Epithelial cell of proximal tubule (primary cell): ENCODE measurements around the gene TPRG1. TPM values are rescaled to one million over a fixed set of nuclear protein-coding genes. Genes with fewer than 3 reads are reported as not detected.

Experiments used
- DNase-seq: peaks from one replicate; pipeline ENCODE4 v3.0.0-alpha.2; 2011; ENCODE audit warnings: low read depth
- H3K4me3 ChIP-seq: 2 replicates; pipeline ENCODE4 v1.5.1; 2011; ENCODE audit warnings: low read depth, mild to moderate bottlenecking, low read length
- total RNA-seq: library from RNA; depleted of rRNA; stranded (reverse); fragments of >200 nt; gene quantifications from 2 replicates; pipeline ENCODE4 v1.2.3, GENCODE V29; 2015
- TF ChIP-seq, protein P1 (sequence below): conservative IDR thresholded peaks from 2 replicates; pipeline ENCODE4 v1.5.1; 2012; ENCODE audit warnings: low read depth, mild to moderate bottlenecking, low read length

TPRG1 gene
- total RNA-seq, 1 donor from 2014 or later, result not detected

- no peak for DNase-seq
- TF ChIP-seq, protein P1, sequence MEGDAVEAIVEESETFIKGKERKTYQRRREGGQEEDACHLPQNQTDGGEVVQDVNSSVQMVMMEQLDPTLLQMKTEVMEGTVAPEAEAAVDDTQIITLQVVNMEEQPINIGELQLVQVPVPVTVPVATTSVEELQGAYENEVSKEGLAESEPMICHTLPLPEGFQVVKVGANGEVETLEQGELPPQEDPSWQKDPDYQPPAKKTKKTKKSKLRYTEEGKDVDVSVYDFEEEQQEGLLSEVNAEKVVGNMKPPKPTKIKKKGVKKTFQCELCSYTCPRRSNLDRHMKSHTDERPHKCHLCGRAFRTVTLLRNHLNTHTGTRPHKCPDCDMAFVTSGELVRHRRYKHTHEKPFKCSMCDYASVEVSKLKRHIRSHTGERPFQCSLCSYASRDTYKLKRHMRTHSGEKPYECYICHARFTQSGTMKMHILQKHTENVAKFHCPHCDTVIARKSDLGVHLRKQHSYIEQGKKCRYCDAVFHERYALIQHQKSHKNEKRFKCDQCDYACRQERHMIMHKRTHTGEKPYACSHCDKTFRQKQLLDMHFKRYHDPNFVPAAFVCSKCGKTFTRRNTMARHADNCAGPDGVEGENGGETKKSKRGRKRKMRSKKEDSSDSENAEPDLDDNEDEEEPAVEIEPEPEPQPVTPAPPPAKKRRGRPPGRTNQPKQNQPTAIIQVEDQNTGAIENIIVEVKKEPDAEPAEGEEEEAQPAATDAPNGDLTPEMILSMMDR, result no peak
- H3K4me3 ChIP-seq, result no peak overlapping the region
These were observed 129.7 kb downstream of the TPRG1 start for GRCh38 chr3:189301479-189301878.

DNA sequence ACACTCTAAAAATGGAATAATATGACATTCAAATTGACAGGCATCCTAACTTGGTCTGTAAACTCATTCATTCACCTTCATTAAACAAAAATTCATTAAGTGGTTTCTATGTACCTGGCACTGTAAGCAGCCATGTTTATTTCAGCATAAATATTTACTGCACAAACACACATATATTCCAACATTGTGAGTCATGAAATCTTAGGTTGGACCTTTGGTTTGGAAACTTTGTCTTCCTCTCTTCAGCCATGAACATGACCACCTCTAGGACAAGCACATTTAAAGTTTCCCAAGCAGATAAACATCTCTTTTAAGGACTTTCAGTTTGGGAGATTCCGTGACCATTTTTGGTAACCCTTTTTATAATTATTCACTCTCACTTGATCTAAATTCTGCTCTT, 131.8 kb downstream of the TPRG1 start:
- no peak overlapping the region for H3K4me3 ChIP-seq
- TF ChIP-seq, protein P1, result no peak
- no peak for DNase-seq

GRCh38 chr3:189304465-189305351, 132.9 kb downstream of the TPRG1 start:
- TF ChIP-seq, protein P1, result no peak
- H3K4me3 ChIP-seq, result no peak overlapping the region
- DNase-seq, result no peak

DNA sequence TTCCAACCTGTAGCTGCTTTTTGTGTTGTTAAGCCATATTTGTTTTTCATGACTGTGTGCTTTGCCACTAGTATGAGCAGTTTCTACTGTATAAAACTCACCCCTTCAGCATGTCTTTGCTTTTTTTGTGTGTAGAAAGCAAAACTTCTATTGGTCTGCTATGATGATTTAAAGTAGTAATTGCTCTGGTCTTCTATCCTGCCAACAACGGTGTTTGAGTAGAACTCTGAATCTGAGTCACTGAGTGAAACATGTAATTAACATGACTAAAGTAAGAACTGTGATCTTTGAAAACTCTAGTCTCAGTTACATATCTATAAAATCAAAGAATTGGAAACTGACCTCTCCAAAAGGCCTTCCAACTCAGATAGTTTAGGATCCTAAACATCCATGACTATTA, 133.6 kb downstream of the TPRG1 start:
- TF ChIP-seq, protein P1, result no peak
- no peak overlapping the region for H3K4me3 ChIP-seq
- DNase-seq, result no peak

GRCh38 chr3:189307963-189308362, 136.2 kb downstream of the TPRG1 start:
- TF ChIP-seq, protein P1, result no peak
- H3K4me3 ChIP-seq, result no peak overlapping the region

DNA sequence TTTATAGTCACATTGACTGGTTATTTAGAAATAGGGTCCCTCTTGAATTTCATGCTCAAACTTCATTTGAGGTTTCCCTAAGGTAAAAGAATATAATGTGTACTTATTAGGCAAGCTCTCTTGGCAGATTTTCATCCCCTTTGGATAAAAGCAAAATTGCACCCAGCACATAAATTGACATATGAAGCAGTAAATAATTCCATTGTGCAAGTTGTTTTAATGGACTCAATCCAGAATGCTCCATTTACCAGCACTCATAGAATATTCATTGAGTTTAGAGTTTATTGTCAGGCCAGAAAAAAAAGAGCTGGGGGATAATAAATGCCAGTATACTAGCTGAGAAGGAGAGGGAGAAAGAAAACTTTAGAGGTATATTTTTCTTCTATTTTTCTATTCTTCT, 136.8 kb downstream of the TPRG1 start:
- H3K4me3 ChIP-seq, result no peak overlapping the region
- TF ChIP-seq, protein P1, result no peak
- no peak for DNase-seq

More at GRCh38 chr3:189307963-189308362, 136.2 kb downstream of the TPRG1 start:
- DNase-seq, result no peak
